OCI-M1 (cell line): ENCODE data around the gene C1QL4.

Experiments used
- DNase-seq: peaks from one replicate; lab custom pipeline; 2025; lab: John Stamatoyannopoulos, UW

C1QL4 gene

GRCh38 chr12:49347311-49348193 is 10.6 kb upstream of the C1QL4 start:
- DNase-seq: peak; percentile 74

DNA sequence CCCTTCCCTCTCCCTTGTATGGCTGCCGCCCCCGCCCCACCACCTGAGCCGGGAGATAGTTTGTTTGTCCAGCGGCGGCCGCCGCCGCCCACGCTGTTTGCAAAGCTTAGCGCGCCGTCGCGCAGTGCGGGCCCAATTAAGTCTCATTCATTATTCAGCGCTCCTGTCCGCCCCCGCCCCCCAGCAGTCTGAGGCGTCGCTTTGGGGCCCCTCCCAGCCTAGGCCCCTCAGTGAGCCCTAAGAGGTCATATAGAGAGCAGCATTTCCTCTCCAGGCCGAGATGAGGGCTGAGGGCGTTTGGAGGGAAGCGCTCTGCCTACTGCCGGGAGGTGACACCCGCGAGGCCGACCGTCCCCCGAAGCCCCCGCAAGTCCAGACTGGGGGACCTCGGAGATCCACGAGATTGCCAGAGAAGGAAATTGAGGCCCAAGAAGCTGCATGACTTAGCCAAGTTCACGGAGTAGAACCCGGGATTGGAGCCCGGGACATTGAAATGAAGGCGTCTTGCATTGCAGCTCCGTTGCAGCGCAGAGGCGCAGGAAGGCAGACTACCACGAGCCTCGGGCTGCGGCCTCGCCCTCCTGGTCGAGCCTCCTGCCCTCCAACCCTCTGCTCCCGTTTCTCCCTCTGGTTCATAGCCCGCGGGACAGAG is 9.8 kb upstream of the C1QL4 start, which contains the start of gene DNAJC22:
Gene DNAJC22, plus strand, starts transcription at position 230 of the 652 bp plus-strand sequence. CDS start 1,985 bp downstream, outside the sequence.
- peak; percentile 54 for DNase-seq

DNA sequence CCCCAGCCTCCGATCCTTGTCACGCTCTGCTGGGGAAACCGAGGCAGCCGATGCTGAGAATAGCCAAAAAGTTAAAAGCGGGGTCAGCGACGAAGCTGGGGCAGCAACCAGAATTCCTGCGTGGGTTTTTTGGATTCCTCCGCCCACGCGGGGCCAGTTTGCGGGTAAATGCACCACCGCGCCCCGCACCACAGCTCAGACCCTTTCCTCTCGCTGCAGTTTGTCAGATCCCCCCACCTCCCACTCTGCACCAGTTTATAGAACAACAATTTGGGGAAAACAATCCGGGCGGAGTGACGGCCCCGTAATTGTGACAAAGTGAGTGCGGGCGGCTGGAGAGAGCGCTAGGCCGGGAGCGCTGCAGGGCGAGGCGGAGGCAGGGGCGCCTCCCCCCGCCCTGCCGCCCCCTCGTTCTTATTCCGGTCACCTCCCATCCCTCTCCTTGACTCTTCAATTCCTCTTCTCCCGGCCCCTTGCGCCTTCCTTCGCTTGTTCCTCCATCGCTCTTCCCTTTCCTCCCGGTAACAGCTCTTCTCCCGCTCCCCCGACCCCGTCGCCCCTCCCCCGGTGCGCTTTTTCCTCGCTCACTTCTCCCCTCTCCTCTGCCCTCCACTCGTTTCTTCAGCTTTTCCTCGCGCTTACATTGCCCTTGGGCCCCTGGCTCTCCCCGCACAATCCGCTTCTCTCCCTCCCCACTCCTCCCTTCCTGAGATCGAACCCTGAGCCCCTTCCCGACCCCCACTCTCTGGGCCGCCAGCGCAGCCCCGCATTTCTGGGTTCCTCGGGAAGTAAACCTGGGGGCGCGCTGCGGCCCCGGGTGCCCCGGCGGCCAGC is 9.1 kb upstream of the C1QL4 start:
- DNase-seq: no peak

DNA sequence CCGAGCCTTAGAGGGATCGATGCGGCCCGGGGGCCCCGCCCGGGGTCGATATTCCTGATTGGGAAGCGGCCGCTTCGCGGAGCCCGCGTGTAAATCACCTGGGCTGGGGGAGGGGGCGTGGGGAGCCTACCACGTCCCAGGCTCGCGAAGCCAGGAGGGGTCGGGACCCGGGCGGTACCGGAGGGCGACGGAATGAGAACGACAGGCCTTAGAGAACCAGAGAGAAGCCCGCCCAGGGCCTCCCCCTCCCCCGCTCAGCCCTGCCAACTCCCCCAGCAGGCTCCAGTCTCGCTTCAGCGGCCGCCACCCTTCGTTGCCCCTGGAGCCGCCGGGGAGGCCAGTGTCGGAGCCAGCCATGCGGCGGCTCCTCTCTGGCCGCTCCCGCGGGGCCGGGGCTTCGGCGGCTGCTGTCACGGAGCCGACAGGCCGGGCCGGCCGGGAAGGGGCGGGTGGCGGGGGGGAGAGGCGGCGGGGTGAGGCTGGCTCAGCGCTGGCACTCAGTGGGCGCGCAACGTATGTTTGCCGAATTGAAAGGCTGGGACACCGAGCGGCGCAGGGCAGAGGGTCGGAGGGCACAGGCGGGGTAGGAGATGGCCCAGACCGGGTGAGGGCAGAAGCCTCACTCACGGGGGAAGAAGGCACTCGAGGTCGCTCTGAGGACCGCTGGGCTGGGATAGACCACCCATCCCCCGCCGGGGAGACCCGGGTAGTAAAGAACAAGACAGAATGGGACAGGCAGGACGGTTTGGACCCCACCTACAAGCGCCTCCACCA is 8.2 kb upstream of the C1QL4 start:
- no peak for DNase-seq

DNA sequence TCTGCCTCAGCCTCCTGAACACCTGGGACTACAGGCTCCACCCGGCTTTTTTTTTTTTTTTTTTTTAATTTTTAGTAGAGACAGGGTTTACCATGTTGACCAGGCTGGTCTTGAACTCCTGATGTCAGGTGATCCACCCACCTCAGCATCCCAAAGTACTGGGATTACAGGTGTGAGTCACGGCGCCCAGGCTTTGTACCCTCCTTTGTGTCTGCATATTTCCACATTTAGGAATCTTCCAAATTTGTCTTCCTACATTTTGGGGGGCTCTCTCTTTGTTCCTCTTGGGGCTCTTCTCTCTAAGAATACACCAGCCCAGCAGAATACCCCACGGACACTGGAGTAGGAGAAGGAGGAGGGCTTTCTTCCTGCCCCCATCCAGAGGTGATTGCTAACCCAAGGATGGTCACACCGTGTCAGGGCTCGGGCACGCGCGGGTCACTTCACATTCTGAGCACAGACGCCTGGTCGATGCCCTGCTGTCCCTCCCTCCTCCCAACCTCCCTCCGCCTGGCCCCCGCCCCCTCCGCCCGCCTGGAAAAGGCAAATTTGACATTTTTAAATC is 7.6 kb upstream of the C1QL4 start:
- no peak for DNase-seq

DNA sequence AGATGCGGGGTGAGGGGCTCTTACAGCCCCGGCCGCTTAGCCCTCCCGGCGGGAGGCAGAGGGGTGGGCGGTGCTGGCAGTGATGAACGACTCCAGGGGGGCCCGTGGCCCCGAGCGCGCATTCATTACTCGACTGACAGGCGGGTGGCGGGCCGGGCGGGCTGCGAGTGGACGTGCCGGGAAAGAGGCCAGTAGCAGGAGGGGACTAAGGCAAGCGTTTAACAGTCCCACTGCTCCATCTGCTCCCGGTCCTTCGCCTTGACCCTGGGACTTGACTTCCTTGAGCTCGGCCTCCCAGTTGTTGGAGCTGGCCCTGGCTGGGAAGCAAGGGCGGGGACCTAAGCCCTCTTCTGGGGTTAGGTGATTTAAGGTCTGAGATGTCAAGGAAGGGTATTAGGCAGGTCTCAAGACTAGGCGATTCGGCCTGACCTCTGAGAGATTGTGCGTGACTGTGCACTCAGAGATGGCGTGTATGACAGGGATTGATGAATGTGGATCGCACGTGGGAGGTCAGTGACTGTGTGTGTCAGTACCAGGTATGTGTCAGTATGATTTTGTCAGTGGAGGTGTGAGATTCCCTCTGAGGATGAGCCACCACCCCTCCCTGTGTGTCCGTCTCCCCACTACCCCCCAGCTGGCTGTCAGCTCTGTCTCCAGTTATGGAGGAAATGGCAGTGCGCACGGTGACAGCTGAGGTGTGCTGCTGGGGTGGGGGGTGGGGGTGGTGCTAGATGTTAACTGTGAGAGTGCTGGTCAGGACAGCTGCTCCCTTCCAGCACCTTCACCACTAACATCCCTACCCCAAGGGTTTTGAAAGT is 6.1 kb upstream of the C1QL4 start:
- no peak for DNase-seq

GRCh38 chr12:49342066-49342913 is 5.3 kb upstream of the C1QL4 start:
- peak; percentile 97 for DNase-seq

GRCh38 chr12:49341777-49342065 is 4.7 kb upstream of the C1QL4 start:
- no peak for DNase-seq

DNA sequence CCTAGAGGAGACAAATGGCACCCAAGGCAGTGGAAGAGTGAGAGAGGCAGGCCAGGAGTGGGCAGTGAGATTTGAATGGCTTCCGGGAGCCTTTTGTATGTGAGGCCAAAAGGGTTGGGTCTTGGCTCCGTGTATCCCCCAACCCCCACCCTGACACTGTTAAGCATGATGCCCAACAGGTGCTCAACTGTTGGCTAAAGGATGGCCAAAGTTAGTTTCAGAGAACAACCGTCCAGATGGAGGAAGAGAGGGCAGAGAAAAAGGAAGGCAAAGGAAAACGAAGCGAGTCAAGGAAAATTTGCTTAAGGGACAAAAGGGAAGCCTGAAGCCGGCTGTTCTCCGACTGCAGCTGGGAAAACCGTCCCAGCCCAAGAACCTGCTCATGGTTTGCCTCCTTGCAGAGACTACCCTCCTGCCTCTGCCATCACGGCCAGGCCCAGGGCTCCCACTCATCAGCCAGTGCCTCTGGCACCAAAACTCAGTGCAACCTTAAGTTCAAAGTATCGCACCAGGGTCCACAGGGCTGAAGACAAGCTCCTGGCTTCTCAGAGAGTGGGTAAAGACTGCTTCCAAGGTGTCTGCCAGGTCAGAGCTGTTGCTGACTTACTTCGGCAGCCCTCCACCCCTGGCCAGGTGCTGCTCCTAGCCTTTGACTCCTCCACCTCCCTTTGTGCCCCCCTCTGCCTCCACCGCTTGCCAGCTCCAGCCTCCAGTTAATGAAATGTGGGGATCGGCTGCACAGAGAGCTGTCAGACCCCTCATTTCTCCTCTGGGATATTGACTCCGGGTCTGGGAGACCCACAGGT is 4.2 kb upstream of the C1QL4 start:
- DNase-seq: no peak

DNA sequence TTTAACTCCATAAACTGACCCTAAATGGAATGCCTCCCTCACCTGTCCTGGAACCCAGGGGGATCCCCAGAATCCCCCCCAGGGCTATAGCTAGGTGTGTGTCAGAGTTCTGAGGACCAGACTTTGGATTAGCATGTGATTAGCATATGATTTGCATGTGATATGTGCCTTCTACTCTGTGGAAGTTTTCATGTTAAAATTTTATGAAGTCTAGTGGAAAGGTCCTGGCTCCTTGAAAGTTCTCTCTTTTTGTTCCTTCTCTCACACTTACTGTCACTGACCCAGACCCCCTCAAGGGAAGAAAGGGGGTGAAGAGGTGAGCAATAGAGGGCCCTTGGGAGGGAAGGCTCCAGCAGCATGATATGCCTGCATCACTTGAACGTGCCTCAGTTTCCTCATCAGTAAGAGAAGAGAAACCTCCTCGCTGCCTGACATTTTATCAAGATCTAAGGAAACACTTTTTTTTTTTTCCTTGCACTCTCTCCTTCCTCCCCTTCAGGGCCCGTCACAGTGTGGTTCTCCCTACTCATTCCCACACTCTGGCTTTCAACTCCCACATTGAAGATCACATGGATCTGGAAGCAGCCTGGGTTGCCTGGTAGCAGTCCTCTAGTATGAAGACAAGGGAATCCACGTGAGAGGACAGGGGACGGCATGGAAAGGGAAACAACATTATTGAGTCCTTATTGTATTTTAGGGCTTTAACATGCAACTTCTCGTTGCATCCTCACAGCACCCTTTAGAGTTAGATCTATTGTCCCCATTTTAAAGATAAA is 3.3 kb upstream of the C1QL4 start:
- DNase-seq: no peak

GRCh38 chr12:49339464-49339861 is 2.5 kb upstream of the C1QL4 start:
- DNase-seq: no peak

DNA sequence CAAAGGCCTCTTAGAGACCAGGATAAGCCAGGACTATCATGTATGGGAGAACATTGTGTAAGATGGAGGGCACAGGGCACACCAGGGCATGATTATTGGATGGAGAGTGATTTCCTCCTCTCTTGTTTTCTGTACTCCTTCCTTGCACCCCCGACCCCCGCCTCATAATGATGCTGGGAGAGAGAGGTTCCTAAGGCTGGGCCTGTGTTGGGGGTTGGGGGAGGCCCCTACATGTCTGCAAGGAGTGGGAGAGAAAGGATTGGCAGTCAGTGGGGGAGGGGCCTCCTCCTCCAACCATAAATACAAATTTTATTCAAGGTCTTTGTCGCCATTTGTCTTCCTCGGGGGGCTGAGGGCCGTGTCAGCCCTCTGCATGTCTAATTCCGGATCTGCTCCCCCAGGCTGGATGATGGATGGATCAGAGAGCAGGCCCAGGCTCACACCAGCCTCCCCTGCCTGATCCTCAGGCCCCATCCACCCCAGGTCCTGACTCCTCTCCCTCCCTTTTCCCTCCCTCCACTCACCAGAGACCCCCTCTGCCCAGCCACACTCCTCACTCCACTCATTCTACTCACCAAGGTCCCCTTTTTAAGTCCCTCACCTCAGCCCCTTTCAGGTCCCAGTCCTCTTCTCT is 2.0 kb upstream of the C1QL4 start:
- no peak for DNase-seq

DNA sequence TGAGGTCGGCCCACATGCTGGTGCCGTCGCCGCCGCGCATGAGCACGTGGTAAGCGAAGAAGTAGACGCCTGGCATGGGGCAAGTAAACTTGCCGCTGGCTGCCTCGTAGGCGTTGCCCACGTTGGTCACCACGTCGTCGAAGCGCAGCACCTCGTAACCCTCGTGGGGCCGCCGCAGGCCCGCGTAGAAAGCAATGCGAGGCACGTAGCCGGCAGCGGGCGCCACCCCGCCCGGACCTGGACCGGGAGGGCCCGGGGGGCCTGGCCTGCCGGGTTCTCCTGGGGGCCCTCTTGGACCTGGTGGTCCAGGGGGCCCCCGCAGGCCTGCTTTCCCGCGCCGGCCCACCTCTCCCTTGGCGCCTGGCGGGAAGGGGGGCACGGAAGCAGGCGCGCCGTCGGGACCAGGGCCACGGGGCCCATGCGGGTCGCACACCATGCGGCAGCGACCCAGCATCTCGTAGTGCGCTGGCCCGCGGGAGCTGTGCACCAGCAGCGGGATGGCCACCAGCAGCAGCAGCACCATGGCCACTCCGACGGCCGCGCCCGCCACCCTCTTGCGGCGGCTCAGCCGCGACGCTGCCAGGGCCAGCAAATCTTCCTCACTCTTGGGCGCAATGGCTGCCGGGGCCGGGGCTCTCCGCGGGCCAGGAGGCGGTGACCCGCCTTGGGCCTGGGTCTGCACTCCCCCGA is 888 bp downstream of the C1QL4 start:
- no peak for DNase-seq

- no peak for DNase-seq
Observed at GRCh38 chr12:49335118-49335954, 1.7 kb downstream of the C1QL4 start.

- DNase-seq: no peak
Observed at GRCh38 chr12:49334681-49335080, 2.3 kb downstream of the C1QL4 start.

- no peak for DNase-seq
Observed at GRCh38 chr12:49334226-49334625, 2.8 kb downstream of the C1QL4 start.
